NT2/D1 (cell line): ENCODE data around the gene PAX9.

ENCODE experiments used
- SUZ12 ChIP-seq: IDR thresholded peaks from 2 replicates; pipeline ENCODE4 v1.6.1; 2011; ENCODE audit not compliant: insufficient read length, insufficient read depth; ENCODE audit errors: extremely low read depth
- YY1 ChIP-seq: IDR thresholded peaks from 2 replicates; pipeline ENCODE4 v1.6.1; 2011; ENCODE audit not compliant: insufficient read length, insufficient read depth

- TF ChIP-seq YY1 (no peak), SUZ12 (no peak)
Observed at GRCh38 chr14:36700651-36701050, 39.0 kb downstream of the PAX9 start.
